Neural cell (in vitro differentiated cells): ENCODE measurements around the gene NDFIP1. TPM values are rescaled to one million over a fixed set of nuclear protein-coding genes. Genes with fewer than 3 reads are reported as not detected.

Experiments
- H2AFZ ChIP-seq: fragments of 200-600, 300-800 bp; sonication (generic), shearing (Covaris generic); 2 replicates; pipeline ENCODE4 v1.6.0; 2014; ENCODE audit warnings: low read depth, mild to moderate bottlenecking, antibody characterized with exemption, low read length, moderate library complexity
- H3F3A ChIP-seq: fragments of 200-600 bp; shearing (Covaris generic); 2 replicates; pipeline ENCODE4 v1.6.1; 2016; ENCODE audit warnings: mild to moderate bottlenecking, moderate library complexity, mixed read lengths, antibody characterized with exemption, low read length; ENCODE audit not compliant: insufficient read depth, poor library complexity, severe bottlenecking
- H3K27ac ChIP-seq: fragments of 200-600, 300-800 bp; sonication (generic), shearing (Covaris generic); 2 replicates; pipeline ENCODE4 v1.5.1; 2014; ENCODE audit warnings: mild to moderate bottlenecking, low read length, moderate library complexity
- H3K27me3 ChIP-seq: fragments of 300-800, 200-600 bp; sonication (generic), shearing (Covaris generic); 2 replicates; pipeline ENCODE4 v1.6.0; 2014; ENCODE audit warnings: mild to moderate bottlenecking, low read depth, low read length, moderate library complexity; ENCODE audit not compliant: insufficient read depth
- H3K36me3 ChIP-seq: fragments of 300-800, 200-600 bp; sonication (generic), shearing (Covaris generic); 2 replicates; pipeline ENCODE4 v1.5.1; 2014; ENCODE audit warnings: mild to moderate bottlenecking, antibody characterized with exemption, low read length, moderate library complexity; ENCODE audit not compliant: insufficient read depth
- H3K4me2 ChIP-seq: fragments of 300-800, 200-600 bp; sonication (generic), shearing (Covaris generic); 2 replicates; pipeline ENCODE4 v1.6.0; 2014; ENCODE audit warnings: mild to moderate bottlenecking, low read length
- H3K4me3 ChIP-seq: fragments of 300-800, 200-600 bp; sonication (generic), shearing (Covaris generic); 2 replicates; pipeline ENCODE4 v1.5.1; 2014; ENCODE audit warnings: mild to moderate bottlenecking, low read length, moderate library complexity
- H3K79me2 ChIP-seq: fragments of 200-600 bp; shearing (Covaris generic); replicated peaks from 2 replicates; pipeline ENCODE4 v1.6.0; 2014; ENCODE audit warnings: mild to moderate bottlenecking, low read length, moderate library complexity; ENCODE audit not compliant: insufficient read depth
- H3K9ac ChIP-seq: fragments of 300-800, 200-600 bp; sonication (generic), shearing (Covaris generic); 2 replicates; pipeline ENCODE4 v1.6.1; 2016; ENCODE audit warnings: mild to moderate bottlenecking, low read length, mixed read lengths
- H3K9me2 ChIP-seq: fragments of 200-600 bp; shearing (Covaris generic); 2 replicates; pipeline ENCODE4 v1.6.1; 2016; ENCODE audit warnings: mild to moderate bottlenecking, low read length, mixed read lengths; ENCODE audit not compliant: insufficient read depth
- H3K9me3 ChIP-seq: fragments of 200-600, 300-800 bp; sonication (generic), shearing (Covaris generic); 2 replicates; pipeline ENCODE4 v1.6.1; 2016; ENCODE audit warnings: mild to moderate bottlenecking, mixed run types, low read length, moderate library complexity, mixed read lengths
- H4K20me1 ChIP-seq: fragments of 200-600 bp; shearing (Covaris generic); 2 replicates; pipeline ENCODE4 v1.6.1; 2016; ENCODE audit warnings: mild to moderate bottlenecking, mixed run types; ENCODE audit not compliant: insufficient read depth
- EP300 ChIP-seq: fragments of 450-650 bp; conservative IDR thresholded peaks from 2 replicates; pipeline ENCODE4 v1.6.1; 2014; ENCODE audit warnings: antibody characterized with exemption, mild to moderate bottlenecking, moderate library complexity; ENCODE audit not compliant: poor library complexity, severe bottlenecking
- EZH2 ChIP-seq: fragments of 200-600, 300-800 bp; shearing (Covaris generic), sonication (generic); IDR thresholded peaks from 2 replicates; pipeline ENCODE4 v1.6.1; 2014; ENCODE audit warnings: antibody characterized with exemption, low read length, borderline replicate concordance, mild to moderate bottlenecking; ENCODE audit not compliant: insufficient read depth, poor library complexity, severe bottlenecking
- MXI1 ChIP-seq: fragments of 450-650 bp; conservative IDR thresholded peaks from 2 replicates; pipeline ENCODE4 v1.6.1; 2014; ENCODE audit warnings: antibody characterized with exemption, mild to moderate bottlenecking; ENCODE audit not compliant: poor library complexity, severe bottlenecking
- POLR2AphosphoS5 ChIP-seq: IDR thresholded peaks from 2 replicates; pipeline ENCODE4 v1.6.1; 2012
- RAD21 ChIP-seq: fragments of 450-650 bp; conservative IDR thresholded peaks from 2 replicates; pipeline ENCODE4 v1.6.1; 2014; ENCODE audit warnings: antibody characterized with exemption, mild to moderate bottlenecking, moderate library complexity
- SMC3 ChIP-seq: fragments of 450-650 bp; conservative IDR thresholded peaks from 2 replicates; pipeline ENCODE4 v1.6.1; 2014; ENCODE audit warnings: antibody characterized with exemption, mild to moderate bottlenecking, moderate library complexity; ENCODE audit not compliant: poor library complexity
- TAF1 ChIP-seq: IDR thresholded peaks from 2 replicates; pipeline ENCODE4 v1.6.1; 2012; ENCODE audit warnings: low read depth
- polyA plus RNA-seq: library from polyadenylated mRNA; depleted of rRNA; stranded (reverse); fragments of >200 nt; gene quantifications from 2 replicates; pipeline ENCODE4 v1.2.3, GENCODE V29; 2014
- TF ChIP-seq, protein P1 (sequence below): fragments of 450-650 bp; IDR thresholded peaks from 2 replicates; pipeline ENCODE4 v1.5.1; 2014; ENCODE audit warnings: antibody characterized with exemption, mild to moderate bottlenecking, moderate library complexity; ENCODE audit not compliant: poor library complexity, severe bottlenecking
- TF ChIP-seq, protein P2 (sequence below): IDR thresholded peaks from 2 replicates; pipeline ENCODE4 v1.6.1; 2012; ENCODE audit warnings: borderline replicate concordance

NDFIP1 gene
- polyA plus RNA-seq, 1 donor from 2014 or later, result 99.7 TPM

DNA sequence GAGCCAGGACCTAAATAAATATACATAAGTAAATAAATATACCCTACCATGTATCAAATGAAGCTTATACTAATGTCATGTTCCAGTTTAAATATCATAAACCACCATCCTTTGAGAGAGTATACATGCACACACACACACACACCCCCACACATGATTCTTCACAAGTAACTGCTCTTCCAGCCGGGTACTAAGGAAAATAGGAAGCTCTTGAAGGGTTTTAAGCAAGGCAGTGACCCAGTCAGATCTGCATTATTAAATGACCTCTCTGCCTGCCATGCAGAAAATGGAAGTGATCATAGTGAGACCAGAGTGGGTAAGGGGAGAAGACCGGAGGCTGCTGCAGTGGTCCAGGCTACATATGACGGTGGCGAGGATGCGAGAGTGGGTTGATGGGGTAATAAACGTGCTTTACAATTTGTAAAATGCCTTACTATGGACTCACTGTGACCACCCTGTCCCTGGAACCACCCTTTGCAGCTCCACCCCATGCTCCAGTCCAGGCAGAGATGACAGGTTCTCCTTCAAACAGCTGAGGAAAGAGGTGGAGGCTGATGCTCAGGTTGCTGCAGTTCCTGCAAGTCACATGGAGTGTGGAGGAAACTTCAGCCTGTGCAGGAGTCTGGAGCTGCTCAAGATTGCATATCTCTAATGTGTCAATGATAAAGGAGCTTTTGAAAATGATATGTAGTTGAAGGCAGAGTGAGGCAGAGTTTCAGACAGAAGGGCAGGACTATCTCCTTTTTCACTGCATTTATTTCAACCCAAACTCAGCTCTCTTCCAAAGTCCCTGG is 38.8 kb upstream of the NDFIP1 start:
- H2AFZ ChIP-seq, result no peak overlapping the region
- no peaks in the 10 kb centered on the region for H3F3A ChIP-seq
- H4K20me1 ChIP-seq, result no peaks in the 10 kb centered on the region
- H3K79me2 ChIP-seq, result no peaks in the 10 kb centered on the region
- no peak overlapping the region for H3K4me3 ChIP-seq
- H3K4me2 ChIP-seq, result no peak overlapping the region
- no peaks in the 10 kb centered on the region for H3K9me3 ChIP-seq
- H3K27me3 ChIP-seq, result no peaks in the 10 kb centered on the region
- no peak overlapping the region for H3K9ac ChIP-seq
- H3K9me2 ChIP-seq, result no peaks in the 10 kb centered on the region
- H3K27ac ChIP-seq, result no peak overlapping the region
- no peak for TF ChIP-seq EP300
- no peak for TF ChIP-seq TAF1
- TF ChIP-seq, protein P1, sequence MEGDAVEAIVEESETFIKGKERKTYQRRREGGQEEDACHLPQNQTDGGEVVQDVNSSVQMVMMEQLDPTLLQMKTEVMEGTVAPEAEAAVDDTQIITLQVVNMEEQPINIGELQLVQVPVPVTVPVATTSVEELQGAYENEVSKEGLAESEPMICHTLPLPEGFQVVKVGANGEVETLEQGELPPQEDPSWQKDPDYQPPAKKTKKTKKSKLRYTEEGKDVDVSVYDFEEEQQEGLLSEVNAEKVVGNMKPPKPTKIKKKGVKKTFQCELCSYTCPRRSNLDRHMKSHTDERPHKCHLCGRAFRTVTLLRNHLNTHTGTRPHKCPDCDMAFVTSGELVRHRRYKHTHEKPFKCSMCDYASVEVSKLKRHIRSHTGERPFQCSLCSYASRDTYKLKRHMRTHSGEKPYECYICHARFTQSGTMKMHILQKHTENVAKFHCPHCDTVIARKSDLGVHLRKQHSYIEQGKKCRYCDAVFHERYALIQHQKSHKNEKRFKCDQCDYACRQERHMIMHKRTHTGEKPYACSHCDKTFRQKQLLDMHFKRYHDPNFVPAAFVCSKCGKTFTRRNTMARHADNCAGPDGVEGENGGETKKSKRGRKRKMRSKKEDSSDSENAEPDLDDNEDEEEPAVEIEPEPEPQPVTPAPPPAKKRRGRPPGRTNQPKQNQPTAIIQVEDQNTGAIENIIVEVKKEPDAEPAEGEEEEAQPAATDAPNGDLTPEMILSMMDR, result no peak
- TF ChIP-seq POLR2AphosphoS5, result no peak
- no peak for TF ChIP-seq SMC3
- no peak for TF ChIP-seq MXI1
- TF ChIP-seq RAD21, result no peak
- no peak for TF ChIP-seq EZH2
- TF ChIP-seq, protein P2, sequence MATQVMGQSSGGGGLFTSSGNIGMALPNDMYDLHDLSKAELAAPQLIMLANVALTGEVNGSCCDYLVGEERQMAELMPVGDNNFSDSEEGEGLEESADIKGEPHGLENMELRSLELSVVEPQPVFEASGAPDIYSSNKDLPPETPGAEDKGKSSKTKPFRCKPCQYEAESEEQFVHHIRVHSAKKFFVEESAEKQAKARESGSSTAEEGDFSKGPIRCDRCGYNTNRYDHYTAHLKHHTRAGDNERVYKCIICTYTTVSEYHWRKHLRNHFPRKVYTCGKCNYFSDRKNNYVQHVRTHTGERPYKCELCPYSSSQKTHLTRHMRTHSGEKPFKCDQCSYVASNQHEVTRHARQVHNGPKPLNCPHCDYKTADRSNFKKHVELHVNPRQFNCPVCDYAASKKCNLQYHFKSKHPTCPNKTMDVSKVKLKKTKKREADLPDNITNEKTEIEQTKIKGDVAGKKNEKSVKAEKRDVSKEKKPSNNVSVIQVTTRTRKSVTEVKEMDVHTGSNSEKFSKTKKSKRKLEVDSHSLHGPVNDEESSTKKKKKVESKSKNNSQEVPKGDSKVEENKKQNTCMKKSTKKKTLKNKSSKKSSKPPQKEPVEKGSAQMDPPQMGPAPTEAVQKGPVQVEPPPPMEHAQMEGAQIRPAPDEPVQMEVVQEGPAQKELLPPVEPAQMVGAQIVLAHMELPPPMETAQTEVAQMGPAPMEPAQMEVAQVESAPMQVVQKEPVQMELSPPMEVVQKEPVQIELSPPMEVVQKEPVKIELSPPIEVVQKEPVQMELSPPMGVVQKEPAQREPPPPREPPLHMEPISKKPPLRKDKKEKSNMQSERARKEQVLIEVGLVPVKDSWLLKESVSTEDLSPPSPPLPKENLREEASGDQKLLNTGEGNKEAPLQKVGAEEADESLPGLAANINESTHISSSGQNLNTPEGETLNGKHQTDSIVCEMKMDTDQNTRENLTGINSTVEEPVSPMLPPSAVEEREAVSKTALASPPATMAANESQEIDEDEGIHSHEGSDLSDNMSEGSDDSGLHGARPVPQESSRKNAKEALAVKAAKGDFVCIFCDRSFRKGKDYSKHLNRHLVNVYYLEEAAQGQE, result no peak
- no peaks in the 10 kb centered on the region for H3K36me3 ChIP-seq

DNA sequence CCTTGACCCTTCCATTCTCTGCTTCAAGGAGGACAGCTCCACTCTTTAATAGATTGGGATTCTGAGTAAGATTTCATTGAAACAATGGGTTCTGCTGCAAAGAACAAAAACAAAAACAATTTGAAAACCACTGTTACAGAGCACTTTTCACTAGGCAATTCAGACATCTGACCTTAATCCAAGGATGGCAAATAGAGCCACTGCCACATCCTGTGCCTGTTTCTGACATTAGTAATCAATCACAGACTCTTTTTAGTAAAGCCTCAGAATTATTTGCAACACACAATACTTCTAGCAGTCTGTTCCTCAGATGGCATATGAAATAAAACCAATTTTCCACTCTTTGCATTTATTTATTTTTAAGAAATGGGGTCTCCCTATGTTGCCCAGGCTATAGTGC is 37.8 kb upstream of the NDFIP1 start:
- Histone ChIP-seq H3K9me2 (no peaks in the 10 kb centered on the region), H3K9me3 (no peaks in the 10 kb centered on the region), H3K36me3 (no peaks in the 10 kb centered on the region), H3F3A (no peaks in the 10 kb centered on the region), H3K79me2 (no peaks in the 10 kb centered on the region), H3K27ac (no peak overlapping the region), H2AFZ (no peak overlapping the region), H3K4me2 (no peak overlapping the region), H3K27me3 (no peaks in the 10 kb centered on the region), H4K20me1 (no peaks in the 10 kb centered on the region), H3K9ac (no peak overlapping the region), H3K4me3 (no peak overlapping the region)
- TF ChIP-seq EZH2 (no peak), POLR2AphosphoS5 (no peak), MXI1 (no peak), TAF1 (no peak), SMC3 (no peak), RAD21 (no peak), EP300 (no peak)
- TF ChIP-seq, protein P1, result no peak
- TF ChIP-seq, protein P2, result no peak
